Heart left ventricle (tissue), 13 donors: ENCODE results near the gene PLPP3.

Experiments
- CTCF ChIP-seq, 12 donors: fragments of 200-600 bp; sonication (generic) in 4 of 12; IDR thresholded peaks; one replicate each; pipeline versions ENCODE4 v1.5.0 to v1.8.0; 2018 to 2022; ENCODE audit warnings: antibody characterized with exemption in 12 of 12, mild to moderate bottlenecking in 5 of 12
- POLR2A ChIP-seq, 2 donors: fragments of 450-650 bp; IDR thresholded peaks; one replicate each; pipeline ENCODE4 v1.6.1; 2017; ENCODE audit warnings: antibody characterized with exemption in 2 of 2, mild to moderate bottlenecking in 2 of 2, moderate library complexity in 2 of 2
- donor health status: ischemic (EF 13 %, LVEDD 7.1; RV severe dilation, severe dysfunction).
- donor health status: DM: no; HTN: yes; CAD: no.
- donor health status: DM: no; HTN: no; CAD: no.
- donor health status: ischemic (EF 25% LVEDD 6.9; RV normal size, moderate dysfunction).
- donor health status: ischemic (EF 25% LVEDD 5.7; RV mildly dilated, moderate dysfunction).
- donor health status: ischemic (EF 35%, LVEDD 5.7; RV mildly dilated, moderate dysfunction).
- donor health status: nonischemic (EF 11% LVEDD 7.7; RV severe dilation, severe dysfunction).
- donor health status: DM: yes; HTN: yes; CAD: no.
- donor health status: PGD.
- donor health status: ischemic (EF 29% LVEDD 5.4; RV normal size, mild dysfunction).
- donor health status: nonischemic (EF 23%, LVEDD 6.1; RV moderate dilation, normal function).

GRCh38 chr1:56547473-56547872, 31.9 kb downstream of the PLPP3 start:
- TF ChIP-seq CTCF (IDR thresholded peaks at IDR 0.05) (no peak), POLR2A (IDR thresholded peaks at IDR 0.05) (no peak)
